GM23338 (cell line): Measurements from ENCODE around the gene ATAD5.

Experiments
- CREB1 ChIP-seq: fragments of 250-450 bp; sonication (Bioruptor Pico); IDR thresholded peaks from 2 replicates; pipeline ENCODE4 v1.5.0; 2020; ENCODE audit warnings: low read depth, mild to moderate bottlenecking, moderate library complexity
- EZH2 ChIP-seq: fragments of 200-600 bp; sonication (generic); IDR thresholded peaks from one replicate; pipeline ENCODE4 v1.8.0; 2017; ENCODE audit warnings: antibody characterized with exemption, mild to moderate bottlenecking, low read depth; ENCODE audit not compliant: unreplicated experiment
- EZH2phosphoT487 ChIP-seq: fragments of 200-600 bp; sonication (generic); IDR thresholded peaks from one replicate; pipeline ENCODE4 v1.8.1; 2018; ENCODE audit warnings: antibody characterized with exemption; ENCODE audit not compliant: unreplicated experiment
- JUNB ChIP-seq: IDR thresholded peaks from one replicate; pipeline ENCODE4 v1.6.1; 2016; ENCODE audit warnings: antibody characterized with exemption; ENCODE audit not compliant: unreplicated experiment
- POLR2AphosphoS5 ChIP-seq: IDR thresholded peaks from 2 replicates; pipeline ENCODE4 v1.6.1; 2016; ENCODE audit warnings: antibody characterized with exemption, low read depth
- REST ChIP-seq: IDR thresholded peaks from one replicate; pipeline ENCODE4 v1.6.1; 2018; ENCODE audit warnings: antibody characterized with exemption; ENCODE audit not compliant: unreplicated experiment
- TF ChIP-seq, protein P1 (sequence below), 2 experiments: fragments of 200-600 bp in 1 of 2; sonication (generic) in 1 of 2; conservative IDR thresholded peaks; 2 replicates each; pipeline versions ENCODE4 v1.5.1 to v1.6.1; 2016 to 2017; ENCODE audit warnings: antibody characterized with exemption in 2 of 2, low read depth in 2 of 2, mild to moderate bottlenecking in 2 of 2, moderate library complexity in 1 of 2

DNA sequence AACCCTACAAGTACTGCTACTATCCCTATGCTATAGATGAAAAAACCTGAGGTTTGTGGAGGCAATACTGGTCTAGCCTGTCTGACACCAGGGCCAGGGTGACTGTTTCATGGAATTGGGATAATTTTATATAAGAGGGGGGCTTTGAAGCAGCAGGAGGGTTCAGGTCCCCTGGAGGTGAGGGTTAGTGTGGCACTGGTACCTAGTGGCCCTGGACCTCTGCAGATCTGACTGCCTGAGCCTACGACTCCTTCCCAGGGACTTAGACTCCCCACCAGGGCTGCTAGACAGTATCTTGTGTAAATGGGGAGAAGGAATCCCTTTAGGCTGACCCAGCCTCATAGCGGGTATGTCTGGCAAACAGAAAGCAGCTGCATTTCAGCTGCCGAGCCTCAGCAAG, 96.8 kb downstream of the ATAD5 start:
- TF ChIP-seq REST (no peak), POLR2AphosphoS5 (no peak), EZH2 (no peak), CREB1 (no peak), EZH2phosphoT487 (no peak), JUNB (no peak)
- TF ChIP-seq, protein P1, sequence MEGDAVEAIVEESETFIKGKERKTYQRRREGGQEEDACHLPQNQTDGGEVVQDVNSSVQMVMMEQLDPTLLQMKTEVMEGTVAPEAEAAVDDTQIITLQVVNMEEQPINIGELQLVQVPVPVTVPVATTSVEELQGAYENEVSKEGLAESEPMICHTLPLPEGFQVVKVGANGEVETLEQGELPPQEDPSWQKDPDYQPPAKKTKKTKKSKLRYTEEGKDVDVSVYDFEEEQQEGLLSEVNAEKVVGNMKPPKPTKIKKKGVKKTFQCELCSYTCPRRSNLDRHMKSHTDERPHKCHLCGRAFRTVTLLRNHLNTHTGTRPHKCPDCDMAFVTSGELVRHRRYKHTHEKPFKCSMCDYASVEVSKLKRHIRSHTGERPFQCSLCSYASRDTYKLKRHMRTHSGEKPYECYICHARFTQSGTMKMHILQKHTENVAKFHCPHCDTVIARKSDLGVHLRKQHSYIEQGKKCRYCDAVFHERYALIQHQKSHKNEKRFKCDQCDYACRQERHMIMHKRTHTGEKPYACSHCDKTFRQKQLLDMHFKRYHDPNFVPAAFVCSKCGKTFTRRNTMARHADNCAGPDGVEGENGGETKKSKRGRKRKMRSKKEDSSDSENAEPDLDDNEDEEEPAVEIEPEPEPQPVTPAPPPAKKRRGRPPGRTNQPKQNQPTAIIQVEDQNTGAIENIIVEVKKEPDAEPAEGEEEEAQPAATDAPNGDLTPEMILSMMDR (conservative IDR thresholded peaks at IDR 0.05; ENCODE audit: low read depth in 2 of 2), result no peak
